ENCODE results near the gene TMEM132D.

The TMEM132D gene

DNA sequence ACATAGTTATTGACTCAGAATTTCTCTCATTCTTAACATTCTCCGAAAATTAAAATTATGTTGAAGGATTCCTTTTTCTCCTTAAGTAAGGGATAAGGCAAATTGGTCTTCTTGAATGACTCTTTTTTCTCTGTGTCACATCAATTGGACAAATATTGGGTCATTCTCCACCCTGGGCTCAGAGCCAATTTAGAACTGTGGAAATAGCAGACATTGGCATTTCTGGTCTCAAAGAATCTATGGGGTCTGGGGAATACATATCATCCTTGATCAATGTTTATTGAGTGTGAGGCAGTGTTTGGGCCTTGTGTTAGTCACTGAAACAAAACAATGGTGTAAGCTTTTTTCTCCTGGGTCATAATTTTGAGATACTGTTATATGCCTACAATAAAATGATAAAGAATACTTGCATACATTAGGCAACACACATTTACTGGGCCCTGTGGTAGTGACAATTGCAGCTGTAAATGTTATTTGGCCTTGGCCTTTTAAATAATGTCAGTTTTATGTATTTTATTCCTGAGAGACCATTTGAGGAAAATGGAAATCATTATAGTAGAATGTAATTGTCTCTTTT lies 414.6 kb downstream of the TMEM132D start:
- Histone ChIP-seq H3K4me3 (IDR thresholded peaks at IDR 0.05; ENCODE audit: insufficient read depth, low read depth, low read length) (no peak overlapping the region), H2AFZ (ENCODE audit: low read depth) (no peak overlapping the region), H3K27me3 (ENCODE audit: insufficient read depth, low read depth) (no peaks in the 10 kb centered on the region)

DNA sequence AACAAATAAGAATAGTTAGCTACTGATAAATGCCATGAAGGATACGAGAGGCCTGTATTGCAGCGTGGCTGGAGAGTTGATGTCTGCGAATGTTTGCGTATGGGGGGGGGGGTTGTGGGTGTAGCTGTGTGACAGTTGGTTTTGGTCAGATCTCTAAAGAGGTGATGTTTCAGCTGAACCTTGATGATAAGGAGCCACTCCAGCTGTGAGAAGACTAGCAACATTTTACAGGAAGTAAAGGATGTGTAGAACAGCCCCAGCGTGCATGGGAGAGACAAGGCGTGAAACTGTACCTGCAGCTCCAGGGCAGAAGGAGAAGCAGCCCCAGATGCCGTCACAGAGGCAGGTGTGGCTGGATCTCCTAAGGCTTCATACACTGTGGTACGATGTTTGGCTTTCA lies 416.9 kb downstream of the TMEM132D start:
- no peaks in the 10 kb centered on the region for H3K4me1 ChIP-seq (ENCODE audit: low read depth, poor library complexity, severe bottlenecking)
- no peaks in the 10 kb centered on the region for H3K27me3 ChIP-seq (ENCODE audit: insufficient read depth, low read depth)
- no peak overlapping the region for H3K4me2 ChIP-seq
- H2AFZ ChIP-seq (ENCODE audit: low read depth): no peak overlapping the region
- H4K20me1 ChIP-seq (ENCODE audit: insufficient read depth): no peaks in the 10 kb centered on the region
- H3K27ac ChIP-seq: no peak overlapping the region
- H3K9ac ChIP-seq: no peak overlapping the region
- H3K4me3 ChIP-seq (IDR thresholded peaks at IDR 0.05; ENCODE audit: insufficient read depth, low read depth, low read length): no peak overlapping the region
- H3K36me3 ChIP-seq (ENCODE audit: insufficient read depth): no peaks in the 10 kb centered on the region
- TF ChIP-seq CTCF (conservative IDR thresholded peaks at IDR 0.05; ENCODE audit: low read depth, low read length): no peak
- no peaks in the 10 kb centered on the region for H3K79me2 ChIP-seq (ENCODE audit: insufficient read depth, low read depth)

More for the DNA sequence above, 414.6 kb downstream of the TMEM132D start:
- no peak for TF ChIP-seq CTCF (conservative IDR thresholded peaks at IDR 0.05; ENCODE audit: low read depth, low read length)
- H4K20me1 ChIP-seq (ENCODE audit: insufficient read depth): no peaks in the 10 kb centered on the region
- H3K4me2 ChIP-seq: no peak overlapping the region
- H3K79me2 ChIP-seq (ENCODE audit: insufficient read depth, low read depth): no peaks in the 10 kb centered on the region
- no peak overlapping the region for H3K9ac ChIP-seq
- no peaks in the 10 kb centered on the region for H3K36me3 ChIP-seq (ENCODE audit: insufficient read depth)
- H3K4me1 ChIP-seq (ENCODE audit: low read depth, poor library complexity, severe bottlenecking): no peaks in the 10 kb centered on the region
- no peak overlapping the region for H3K27ac ChIP-seq

DNA sequence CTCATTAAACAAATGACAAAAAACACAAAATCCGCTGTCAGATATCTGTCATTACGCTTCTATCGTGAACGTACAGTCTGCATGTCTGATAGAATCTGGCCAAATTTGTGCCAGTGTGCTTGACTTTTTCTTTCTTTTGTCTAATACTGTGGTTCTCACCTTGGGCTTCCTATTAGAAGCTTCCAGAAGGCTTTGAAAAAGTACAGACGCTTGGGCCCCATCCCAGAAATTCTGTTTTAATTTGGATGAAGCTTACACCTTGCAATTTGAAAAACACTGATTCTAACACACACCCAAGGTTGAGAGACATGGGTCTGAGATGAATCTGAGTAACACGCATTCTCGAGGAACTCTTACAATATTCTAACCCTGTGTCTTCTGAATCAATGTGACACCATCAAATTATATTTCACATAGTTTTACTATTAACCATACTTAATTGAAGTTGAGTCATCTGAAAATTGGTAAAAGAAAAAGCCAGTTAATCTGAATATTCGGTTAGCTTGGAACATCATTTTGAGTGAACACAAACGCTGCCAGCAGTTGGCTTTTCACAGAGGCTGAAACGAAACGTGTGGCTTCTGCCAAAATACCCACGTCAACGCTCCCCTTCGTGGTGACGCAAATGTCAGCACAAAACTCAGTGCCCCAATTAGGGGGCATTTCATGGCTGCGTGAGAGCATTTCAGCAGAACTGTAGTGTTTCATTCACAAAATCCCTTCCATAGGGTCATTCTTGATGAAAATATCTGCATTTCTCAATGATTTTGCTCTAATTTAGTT lies 420.5 kb downstream of the TMEM132D start:
- Histone ChIP-seq H3K4me3 (IDR thresholded peaks at IDR 0.05; ENCODE audit: insufficient read depth, low read depth, low read length) (no peak overlapping the region), H3K36me3 (ENCODE audit: insufficient read depth) (no peaks in the 10 kb centered on the region), H3K4me2 (no peak overlapping the region), H3K27ac (no peak overlapping the region), H3K27me3 (ENCODE audit: insufficient read depth, low read depth) (no peaks in the 10 kb centered on the region), H3K4me1 (ENCODE audit: low read depth, poor library complexity, severe bottlenecking) (no peaks in the 10 kb centered on the region), H3K9ac (no peak overlapping the region), H4K20me1 (ENCODE audit: insufficient read depth) (no peaks in the 10 kb centered on the region), H2AFZ (ENCODE audit: low read depth) (no peak overlapping the region), H3K79me2 (ENCODE audit: insufficient read depth, low read depth) (no peaks in the 10 kb centered on the region)
- no peak for TF ChIP-seq CTCF (conservative IDR thresholded peaks at IDR 0.05; ENCODE audit: low read depth, low read length)

DNA sequence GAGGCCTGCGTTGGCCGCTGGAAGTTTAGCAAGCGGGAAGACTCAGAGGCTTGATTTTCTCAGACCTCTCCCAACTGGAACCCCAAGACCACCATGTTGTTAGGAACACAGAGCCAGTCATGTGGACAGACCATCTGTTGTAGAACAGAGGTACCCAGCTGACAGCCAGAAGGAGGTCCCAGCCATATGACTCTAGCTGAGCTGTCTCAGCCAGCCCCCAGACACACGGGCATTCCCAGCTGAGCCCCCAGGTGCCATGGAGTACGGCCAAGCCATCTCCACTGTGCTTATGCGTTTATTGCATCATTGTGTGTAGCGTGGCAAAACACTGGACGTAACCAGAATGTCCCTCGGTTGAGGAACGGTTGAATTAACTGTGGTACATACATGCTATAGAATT lies 421.9 kb downstream of the TMEM132D start:
- Histone ChIP-seq H3K27me3 (ENCODE audit: insufficient read depth, low read depth) (no peaks in the 10 kb centered on the region), H3K9ac (no peak overlapping the region), H3K27ac (no peak overlapping the region), H3K79me2 (ENCODE audit: insufficient read depth, low read depth) (no peaks in the 10 kb centered on the region), H3K4me1 (ENCODE audit: low read depth, poor library complexity, severe bottlenecking) (no peaks in the 10 kb centered on the region), H3K36me3 (ENCODE audit: insufficient read depth) (no peaks in the 10 kb centered on the region), H2AFZ (ENCODE audit: low read depth) (no peak overlapping the region), H3K4me3 (IDR thresholded peaks at IDR 0.05; ENCODE audit: insufficient read depth, low read depth, low read length) (no peak overlapping the region), H3K4me2 (no peak overlapping the region), H4K20me1 (ENCODE audit: insufficient read depth) (no peaks in the 10 kb centered on the region)
- TF ChIP-seq CTCF (conservative IDR thresholded peaks at IDR 0.05; ENCODE audit: low read depth, low read length): no peak
